GM12864 (cell line): ENCODE measurements around the gene CFAP46.
"Not testable (repeated sequence)": the region's sequence is repeated elsewhere in the genome, so short reads cannot be mapped to it uniquely, and the experiment has no call there.

ENCODE experiments used
- DNase-seq: peaks from one replicate; pipeline ENCODE4 v3.0.0-alpha.2; 2011; ENCODE audit warnings: low read depth
- H3K4me3 ChIP-seq: 2 replicates; pipeline ENCODE4 v1.5.1; 2011; ENCODE audit warnings: mild to moderate bottlenecking, low read depth, low read length, control low read depth
- CTCF ChIP-seq: IDR thresholded peaks from 2 replicates; pipeline ENCODE4 v1.5.1; 2011; ENCODE audit warnings: low read depth, mild to moderate bottlenecking, moderate library complexity, low read length, control low read depth, inconsistent platforms; ENCODE audit errors: missing control alignments

Gene CFAP46

GRCh38 chr10:132938472-132939339, 3.7 kb downstream of the CFAP46 start:
- H3K4me3 ChIP-seq: no peak overlapping the region
- DNase-seq: no peak

GRCh38 chr10:132937861-132938260, 4.5 kb downstream of the CFAP46 start:
- no peak overlapping the region for H3K4me3 ChIP-seq
- TF ChIP-seq CTCF: no peak
- no peak for DNase-seq

More at GRCh38 chr10:132938472-132939339, 3.7 kb downstream of the CFAP46 start:
- TF ChIP-seq CTCF: peak; percentile 52

GRCh38 chr10:132934953-132935352, 7.4 kb downstream of the CFAP46 start:
- no peak for TF ChIP-seq CTCF
- H3K4me3 ChIP-seq: no peak overlapping the region
- DNase-seq: no peak

- no peak for TF ChIP-seq CTCF
- H3K4me3 ChIP-seq: no peak overlapping the region
- DNase-seq: no peak
These were observed 8.9 kb downstream of the CFAP46 start for GRCh38 chr10:132933308-132934042.

GRCh38 chr10:132932461-132933307, 9.7 kb downstream of the CFAP46 start:
- H3K4me3 ChIP-seq: no peak overlapping the region
- TF ChIP-seq CTCF: no peak
- no peak for DNase-seq

- H3K4me3 ChIP-seq, DNase-seq: not testable (repeated sequence)
These were observed 10.8 kb downstream of the CFAP46 start for GRCh38 chr10:132931258-132932250.

GRCh38 chr10:132930701-132931100, 11.7 kb downstream of the CFAP46 start:
- DNase-seq, H3K4me3 ChIP-seq: not testable (repeated sequence)
